Midbrain (tissue), 1 donor: ENCODE results near the gene ALDH7A1.
"Not testable (repeated sequence)": the region's sequence is repeated elsewhere in the genome, so short reads cannot be mapped to it uniquely, and the experiment has no call there.

Experiments
- DNase-seq: peaks from one replicate; lab custom pipeline; 2025; lab: John Stamatoyannopoulos, UW

The ALDH7A1 gene

DNA sequence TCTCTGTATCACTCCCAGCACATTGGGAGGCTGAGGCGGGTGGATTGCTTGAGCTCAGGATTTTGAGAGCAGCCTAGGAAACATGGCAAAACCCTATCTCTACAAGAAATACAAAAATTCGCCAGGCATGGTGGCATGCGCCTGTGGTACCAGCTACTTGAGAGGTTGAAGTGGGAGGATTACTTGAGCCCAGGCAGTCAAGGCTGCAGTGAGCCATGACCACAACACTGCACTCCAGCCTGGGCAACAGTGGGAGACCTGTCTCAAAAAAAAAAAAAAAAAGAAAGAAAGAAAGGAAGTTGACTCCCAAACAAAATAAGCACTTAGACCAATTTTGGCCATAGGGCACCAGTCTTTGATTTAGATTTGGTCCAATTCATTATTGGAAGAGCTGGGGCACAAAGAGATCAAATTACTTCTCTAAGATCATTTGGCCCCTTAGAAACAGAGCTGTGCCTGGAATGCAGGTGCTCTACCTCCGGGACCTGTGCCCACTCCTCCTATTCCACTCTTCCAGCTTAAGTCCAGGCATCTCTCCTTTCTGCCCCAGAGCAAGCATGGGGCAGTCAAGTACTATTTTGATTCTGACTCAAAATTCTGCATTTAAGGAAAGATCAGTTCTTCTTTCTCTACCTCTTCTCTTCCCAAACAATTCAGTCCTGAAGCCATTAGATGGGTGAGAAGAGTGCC lies 59.0 kb downstream of the ALDH7A1 start:
- no peak for DNase-seq

DNA sequence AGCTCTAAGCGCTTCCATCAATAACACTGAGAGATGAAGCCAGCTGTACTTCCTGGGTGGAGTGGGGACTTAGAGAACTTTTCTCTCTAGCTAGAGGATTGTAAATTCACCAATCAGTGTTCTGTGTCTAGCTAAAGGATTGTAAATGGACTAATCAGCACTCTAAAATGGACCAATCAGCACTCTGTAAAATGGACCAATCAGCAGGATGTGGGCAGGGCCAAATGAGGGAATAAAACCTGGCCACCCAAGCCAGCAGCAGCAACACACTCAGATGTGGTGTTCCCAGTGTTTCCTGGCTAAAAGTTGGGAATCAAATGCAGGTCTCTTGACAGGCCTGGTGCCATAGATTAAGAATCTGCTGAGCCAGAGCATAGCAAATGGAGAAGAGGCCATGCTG lies 60.5 kb downstream of the ALDH7A1 start:
- DNase-seq, result no peak

DNA sequence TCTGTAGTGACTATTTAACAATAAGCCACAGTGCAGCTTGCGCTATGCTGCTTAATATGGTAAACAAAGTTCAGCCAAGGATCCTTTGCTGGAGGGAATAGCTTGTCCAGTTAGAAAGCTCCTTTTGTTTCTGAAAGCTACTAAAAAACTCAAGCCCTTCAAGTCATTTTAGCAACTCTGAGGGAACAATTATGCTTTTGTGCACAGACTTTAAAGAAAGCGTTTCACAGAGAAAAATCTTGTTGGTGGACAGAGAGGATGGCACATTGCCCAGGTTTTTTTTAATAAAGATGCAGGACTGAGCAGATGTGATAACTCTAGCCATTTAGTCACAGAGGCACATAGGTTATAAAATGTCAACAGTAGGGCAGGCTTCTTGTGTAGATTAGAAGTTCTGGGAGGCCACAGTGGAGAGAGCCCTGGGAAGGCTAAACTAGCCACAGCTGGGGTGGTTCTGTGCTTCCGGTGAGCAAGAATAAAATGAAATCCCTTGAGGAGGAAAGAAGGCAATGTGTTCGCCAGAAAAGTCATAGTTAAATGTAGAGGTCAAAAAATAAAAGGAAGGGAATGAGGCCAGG lies 63.4 kb downstream of the ALDH7A1 start:
- DNase-seq, result peak; percentile 65

DNA sequence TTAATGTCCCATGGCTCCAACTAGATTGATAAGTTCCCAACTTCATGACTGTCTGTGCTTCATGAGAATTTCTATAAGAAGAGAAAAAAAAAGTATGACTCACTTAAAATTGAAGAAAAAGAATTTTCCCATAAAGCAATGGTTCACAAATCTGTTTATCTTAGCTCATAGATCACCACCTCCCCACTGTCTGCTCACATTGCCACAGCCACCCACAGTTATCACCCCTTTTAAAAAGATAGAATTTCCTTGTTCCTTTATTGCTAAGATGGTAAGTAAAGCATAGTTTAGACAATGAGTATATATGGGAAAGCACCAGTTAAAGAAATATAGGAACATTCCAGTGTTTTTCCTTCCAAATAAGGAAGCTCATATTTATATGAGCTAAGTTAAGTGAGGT lies 67.1 kb downstream of the ALDH7A1 start:
- DNase-seq, result no peak

DNA sequence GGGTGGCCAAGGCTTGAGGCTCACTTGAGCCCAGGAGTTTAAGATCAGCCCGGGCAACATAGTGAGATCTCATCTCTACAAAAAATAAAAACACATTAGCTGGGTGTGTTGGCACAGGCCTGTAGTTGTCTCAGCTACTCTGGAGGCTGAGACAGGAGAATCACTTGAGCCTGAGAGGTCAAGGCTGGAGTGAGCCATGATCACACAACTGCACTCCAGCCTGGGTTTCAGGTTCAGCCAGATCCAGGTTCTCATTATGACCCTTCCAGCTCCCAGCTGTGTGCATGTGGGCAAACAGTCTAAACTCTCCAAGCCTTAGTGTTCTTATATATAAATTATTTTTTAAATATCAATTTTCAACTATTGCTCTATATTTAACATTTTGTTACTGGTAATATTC lies 67.9 kb downstream of the ALDH7A1 start:
- DNase-seq, result no peak

DNA sequence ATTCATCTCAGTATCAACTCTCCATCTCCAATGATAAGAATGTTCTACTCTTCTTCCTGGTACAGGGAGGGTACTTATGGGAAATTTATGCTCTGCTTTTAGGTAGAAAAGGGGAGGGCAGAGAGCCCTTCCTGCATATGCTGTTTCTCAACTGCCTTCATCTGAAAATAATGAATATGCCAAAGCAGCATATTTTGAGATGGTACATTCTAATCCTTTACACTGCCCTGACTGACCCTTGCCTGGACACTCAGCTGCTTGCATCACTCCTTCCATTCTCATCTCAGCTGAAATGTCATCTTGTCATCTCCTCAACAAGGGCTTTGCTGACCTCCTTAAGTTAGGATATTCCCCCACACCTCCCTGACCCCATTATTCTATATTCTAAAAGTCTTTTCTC lies 68.5 kb downstream of the ALDH7A1 start:
- no peak for DNase-seq

DNA sequence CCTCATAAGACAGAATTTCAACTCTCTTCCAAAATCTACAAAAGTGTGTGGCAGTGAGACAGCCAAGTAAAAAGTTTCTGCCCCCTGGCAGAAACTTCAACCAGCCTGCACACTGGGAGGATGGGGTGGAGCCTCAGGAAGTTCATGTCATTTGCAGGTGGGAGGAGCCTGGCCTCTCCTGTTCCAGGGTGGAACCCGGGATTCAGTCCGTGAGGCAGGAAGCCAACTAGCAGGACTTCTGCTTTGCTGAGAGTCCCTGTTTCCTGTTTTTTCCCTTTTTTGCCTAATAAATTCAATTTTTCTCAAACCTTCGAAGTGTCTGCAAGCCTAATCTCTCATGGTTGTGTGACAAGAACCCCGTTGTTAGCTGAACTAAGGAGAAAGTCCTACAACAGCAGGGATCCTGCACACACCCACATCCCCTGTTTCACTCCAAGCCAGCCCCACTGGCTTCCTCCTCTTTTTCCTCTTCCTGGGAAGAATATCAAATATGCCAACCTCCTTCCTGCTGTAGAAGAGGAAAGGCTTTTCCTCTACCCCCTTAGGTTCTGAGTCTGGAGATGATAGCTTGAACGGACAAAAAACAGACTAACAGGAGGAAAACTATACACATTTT lies 69.3 kb downstream of the ALDH7A1 start:
- DNase-seq, result peak; percentile 42

DNA sequence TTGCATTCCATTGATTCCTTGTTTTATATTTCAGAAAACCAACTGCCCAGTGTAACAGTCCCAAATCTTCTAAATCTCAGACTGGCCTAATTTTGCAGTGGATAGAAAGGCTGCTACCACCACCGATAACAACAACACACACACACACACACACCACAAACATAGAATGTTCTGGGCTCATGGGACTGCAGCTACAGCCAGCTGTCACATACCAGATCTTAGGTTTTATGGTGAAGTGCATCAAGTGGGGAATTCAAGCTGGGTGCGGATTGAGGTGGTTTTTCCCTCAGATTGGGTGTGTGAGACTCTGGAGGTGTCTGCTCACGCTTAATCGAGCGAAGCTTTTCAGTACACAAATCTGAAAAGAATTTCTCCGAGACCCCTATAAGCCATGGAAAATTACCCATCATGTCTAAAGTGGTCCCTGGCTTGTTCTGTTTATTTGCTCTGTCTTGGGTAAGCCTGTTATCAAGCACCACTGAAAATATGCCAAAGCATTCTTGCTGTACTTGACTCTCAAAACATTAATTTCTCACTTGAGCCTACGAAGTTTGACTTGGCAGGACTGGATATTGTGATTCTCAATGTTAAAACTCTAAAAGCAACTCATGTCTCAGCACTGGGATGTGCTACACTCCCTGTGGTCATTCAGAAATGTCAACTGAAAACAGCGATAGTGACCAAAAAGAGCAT lies 71.1 kb downstream of the ALDH7A1 start:
- no peak for DNase-seq

DNA sequence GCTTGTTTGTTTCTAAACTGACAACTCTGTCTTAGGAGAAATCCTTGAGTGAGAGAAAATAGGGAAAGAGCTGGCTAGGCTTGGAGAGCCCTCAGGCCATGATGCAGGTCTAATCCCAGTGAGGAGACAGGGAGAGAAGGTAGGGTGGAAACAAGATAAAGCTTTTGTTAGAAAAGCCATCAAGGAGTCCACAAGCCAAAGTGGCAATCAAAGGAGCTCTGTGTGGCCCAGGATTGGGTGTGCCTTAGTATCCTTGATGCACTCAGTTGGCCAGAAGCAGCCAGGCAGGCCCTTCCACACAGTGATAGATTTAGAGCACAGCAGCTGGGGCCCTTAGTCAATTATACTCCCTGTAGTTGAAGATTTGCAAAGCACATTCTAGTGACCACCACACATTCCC lies 73.9 kb downstream of the ALDH7A1 start:
- no peak for DNase-seq

DNA sequence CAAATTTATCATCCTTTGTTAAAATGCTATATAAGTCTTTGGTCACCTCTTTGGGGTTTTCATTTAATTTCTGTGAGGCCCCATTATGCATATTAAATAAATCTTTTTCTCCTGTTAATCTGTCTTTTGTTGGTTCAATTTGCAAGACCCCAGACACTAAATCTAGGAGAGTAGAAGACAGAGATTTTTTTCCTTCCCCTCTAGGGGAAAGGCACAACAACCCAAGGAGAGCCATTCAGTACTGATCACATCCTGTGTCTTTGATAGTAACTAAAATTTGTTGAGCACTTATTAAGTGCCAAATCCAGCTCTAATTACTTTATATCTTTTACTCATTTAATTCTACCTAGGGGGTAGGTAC lies 74.4 kb downstream of the ALDH7A1 start:
- DNase-seq, result no peak

DNA sequence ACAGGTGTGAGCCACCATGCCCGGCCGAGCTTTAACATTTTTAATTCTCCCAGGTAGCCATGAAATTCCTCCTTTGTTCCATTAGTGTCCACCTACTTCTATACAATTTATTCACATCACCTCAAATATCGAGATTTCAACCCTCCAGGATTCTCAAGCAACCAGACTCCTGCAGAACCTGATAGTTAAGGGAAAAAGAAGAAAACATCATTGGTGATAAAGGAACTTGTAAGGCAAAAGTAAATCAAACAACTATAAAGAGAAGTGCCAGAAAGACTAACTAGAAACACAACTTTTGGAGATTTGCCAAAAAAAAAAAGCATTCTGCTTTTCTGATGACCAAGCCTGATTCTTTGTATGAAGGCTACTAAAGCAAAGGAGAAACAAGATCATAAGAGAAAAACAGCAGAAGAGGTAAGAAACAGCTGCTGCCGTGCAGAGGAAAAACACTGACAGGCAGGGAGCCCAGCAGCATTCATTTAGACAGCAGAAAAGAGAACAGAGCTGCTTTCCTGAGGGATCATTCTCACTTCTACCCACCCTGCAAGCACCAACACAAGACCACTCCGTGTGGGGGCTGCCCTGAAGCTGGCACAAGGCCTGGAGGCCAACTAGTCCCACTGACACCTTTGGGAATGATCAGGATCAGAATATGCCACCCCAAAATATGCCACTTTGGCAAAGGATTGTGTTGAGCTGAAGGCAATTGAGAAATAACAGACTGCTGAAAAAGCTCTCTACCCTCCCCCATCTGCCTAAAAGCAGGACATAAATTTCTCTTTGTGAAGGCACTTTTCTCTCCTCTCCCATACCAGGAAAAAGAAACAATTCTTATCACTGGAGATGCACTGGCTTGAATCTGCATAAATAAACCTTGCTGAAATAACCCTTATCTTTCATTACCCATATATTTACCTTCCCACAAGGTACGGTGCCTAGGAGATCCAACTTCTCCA lies 75.1 kb downstream of the ALDH7A1 start:
- peak; percentile 27 for DNase-seq

DNA sequence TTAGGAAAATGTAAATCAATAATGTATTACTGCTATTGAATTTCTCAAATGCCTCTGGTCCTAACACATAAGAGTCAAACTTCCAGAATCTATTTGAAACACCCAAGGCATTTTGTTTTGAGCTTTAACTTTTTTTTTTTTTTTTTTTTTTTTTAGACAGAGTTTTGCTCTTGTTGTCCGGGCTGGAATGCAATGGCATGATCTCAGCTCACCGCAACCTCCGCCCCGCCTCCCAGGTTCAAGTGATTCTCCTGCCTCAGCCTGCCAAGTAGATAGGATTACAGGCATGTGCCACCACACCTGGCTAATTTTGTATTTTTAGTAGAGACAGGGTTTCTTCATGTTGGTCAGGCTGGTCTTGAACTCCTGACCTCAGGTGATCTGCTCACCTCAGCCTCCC lies 75.8 kb downstream of the ALDH7A1 start:
- not testable (repeated sequence) for DNase-seq

DNA sequence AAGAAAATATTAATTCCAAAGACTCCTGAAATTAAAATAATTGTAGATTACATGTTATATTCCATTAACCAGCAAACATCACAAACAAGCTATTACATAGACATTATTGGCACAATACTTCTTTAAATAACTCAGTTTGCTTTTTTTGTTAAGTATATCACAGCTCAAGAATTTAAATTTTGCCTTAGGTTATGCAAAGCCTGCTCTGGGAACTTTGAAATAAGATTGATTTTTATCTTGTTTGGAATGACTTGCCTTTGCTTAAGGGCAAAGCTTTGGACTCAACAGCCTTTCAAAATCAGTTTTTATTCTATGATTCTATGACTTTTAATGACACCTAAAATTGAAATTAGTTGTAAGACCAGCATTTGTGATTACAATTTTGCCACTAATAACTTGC lies 78.2 kb downstream of the ALDH7A1 start:
- no peak for DNase-seq

DNA sequence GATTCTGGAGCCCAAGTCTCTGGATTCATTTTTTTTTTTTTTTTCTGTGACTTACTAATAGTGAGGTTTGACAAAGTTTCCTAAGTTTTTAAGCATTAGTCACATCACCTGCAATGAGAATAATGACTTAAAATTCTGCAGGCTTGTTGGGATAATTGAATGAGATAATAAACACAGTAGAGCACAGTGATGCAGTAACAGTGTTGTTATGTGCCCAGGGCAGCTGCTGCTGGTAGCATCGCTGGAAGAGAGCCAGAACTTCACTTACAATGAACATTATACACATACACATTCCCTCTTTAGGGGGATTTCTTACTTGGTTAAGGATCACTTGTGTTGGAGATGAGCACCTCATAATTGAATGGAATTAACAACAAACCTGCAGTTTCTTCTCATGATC lies 78.9 kb downstream of the ALDH7A1 start:
- peak; percentile 26 for DNase-seq

DNA sequence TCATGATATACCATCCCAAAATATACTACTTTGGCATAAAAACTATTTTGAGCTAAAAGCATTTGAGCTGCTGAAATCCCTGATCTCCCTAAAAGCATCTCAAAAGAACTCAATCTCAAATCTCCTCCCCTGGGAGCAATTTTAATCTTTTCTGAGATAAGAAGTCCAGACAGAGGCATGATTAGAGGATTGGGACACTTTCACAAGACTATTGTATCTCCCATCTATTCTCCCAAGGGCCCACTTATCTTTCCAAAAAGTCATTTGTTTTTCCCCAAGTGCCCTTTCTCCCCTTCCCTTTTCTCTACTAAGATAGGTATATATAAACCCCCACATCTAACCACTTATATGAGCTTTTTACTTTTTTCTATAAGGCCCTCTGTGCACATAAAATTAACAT lies 79.7 kb downstream of the ALDH7A1 start:
- DNase-seq, result no peak

DNA sequence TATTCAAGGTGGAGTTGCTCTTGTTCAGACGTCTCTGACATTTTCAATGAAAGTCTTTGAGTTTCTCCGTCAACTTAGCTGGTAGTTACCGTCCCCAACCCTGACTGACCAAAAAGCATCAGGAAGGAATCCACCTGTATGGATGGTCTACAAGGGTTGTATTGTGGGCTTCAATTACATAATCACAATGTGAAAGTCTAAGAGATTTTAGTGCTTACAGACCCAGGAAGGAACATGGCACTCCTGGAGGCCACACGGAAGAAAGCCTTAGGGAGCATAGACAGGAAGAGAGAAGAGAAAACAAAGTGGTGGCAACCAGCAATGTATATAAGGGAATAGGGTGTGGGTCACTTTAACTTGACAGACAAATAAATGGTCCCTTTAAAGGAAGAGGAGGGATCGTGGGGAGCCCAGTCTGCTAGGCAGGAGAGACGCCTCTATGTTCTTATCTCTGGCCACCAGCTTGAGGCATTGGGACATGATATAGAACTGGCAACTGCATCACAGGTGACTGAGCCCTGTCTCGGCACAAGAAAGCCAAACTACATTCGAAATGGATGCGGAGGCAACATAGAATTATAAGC lies 80.4 kb downstream of the ALDH7A1 start:
- no peak for DNase-seq

DNA sequence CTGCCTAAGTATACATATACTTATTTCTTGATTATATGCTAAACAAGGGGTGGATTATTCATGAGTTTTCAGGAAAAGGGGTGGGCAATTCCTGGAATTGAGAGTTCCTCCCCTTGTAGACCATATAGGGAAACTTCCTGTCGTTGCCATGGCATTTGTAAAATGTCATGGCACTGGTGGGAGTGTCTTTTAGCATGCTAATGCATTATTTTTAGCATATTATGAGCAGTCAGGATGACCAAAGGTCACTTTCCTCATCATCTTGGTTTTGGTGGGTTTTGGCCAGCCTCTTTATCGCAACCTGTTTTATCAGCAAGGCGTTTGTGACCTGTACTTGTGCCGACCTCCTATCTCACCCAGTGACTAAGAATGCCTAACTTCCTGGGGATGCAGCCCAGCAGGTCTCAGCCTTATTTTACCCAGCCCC lies 80.9 kb downstream of the ALDH7A1 start:
- no peak for DNase-seq

DNA sequence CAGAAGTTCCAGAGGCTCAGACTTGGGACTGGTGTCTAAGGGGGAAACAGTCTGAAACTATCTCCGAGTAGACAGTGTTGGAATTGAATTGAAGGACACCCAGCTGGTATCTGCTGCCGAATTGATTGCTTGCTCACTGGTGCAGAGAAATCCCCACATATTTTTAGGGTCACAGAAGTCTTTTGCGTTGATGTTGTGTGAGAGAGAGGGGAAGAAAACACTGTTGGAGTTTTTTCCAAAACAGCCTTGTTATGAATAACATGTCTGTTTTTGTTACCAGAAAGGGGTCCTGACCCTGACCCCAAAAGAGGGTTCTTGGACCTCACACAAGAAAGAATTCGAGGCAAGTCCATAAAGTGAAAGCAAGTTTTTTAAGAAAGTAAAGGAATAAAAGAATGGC lies 81.3 kb downstream of the ALDH7A1 start:
- DNase-seq, result no peak

DNA sequence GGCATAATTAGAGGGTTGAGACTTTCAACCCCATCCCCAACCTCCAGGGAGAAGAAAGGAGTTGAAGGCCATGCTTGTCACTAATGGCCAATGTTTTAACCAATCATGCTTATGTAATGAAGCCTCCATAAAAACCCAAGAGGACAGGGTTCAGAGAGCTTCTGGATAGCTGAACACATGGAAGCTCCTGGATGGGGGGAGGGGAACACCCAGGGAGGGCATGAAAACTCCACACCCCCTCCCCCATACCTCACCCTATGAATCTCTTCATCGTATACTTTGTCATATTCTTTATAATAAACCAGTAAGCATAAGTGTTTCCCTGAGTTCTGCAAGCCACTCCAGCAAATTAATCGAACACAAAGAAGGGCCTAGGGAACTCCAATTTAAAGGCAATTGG lies 81.7 kb downstream of the ALDH7A1 start:
- no peak for DNase-seq

DNA sequence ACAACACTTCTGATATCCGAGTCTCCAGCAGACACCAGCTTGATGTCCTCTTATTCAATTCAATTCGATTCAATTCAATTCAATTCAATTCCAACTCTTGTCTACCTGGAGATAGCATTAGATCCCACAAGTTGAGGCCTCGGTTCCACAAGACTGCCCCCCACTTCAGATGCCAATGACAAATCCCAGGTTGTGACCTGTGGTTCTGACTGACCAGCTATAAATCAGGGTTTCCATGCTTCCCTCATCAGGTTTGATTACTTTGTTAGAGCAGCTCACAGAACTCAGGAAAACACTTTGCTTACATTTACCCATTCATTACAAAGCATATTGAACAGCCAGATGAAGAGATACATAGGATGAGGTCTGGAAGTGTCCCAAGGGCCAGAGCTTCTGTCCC lies 82.6 kb downstream of the ALDH7A1 start:
- no peak for DNase-seq

DNA sequence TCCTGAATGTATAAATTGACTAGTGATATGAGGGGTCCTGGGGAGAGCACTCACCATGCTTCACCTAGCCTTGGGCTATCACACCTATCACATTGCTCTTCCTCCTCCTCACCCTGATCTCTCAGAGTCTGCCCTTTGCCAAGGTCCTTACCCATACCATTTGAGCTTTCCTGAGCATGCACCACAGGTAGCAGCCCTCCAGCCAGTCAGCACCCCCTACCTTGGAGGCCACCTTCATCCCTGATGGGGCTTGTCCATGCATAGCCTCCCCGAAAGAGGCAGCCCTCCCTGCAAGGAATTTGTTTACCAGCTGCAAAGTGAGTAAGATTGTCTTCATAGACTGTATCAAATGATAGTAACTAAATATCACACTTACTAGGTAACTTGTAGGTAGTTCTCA lies 83.1 kb downstream of the ALDH7A1 start:
- DNase-seq, result no peak

DNA sequence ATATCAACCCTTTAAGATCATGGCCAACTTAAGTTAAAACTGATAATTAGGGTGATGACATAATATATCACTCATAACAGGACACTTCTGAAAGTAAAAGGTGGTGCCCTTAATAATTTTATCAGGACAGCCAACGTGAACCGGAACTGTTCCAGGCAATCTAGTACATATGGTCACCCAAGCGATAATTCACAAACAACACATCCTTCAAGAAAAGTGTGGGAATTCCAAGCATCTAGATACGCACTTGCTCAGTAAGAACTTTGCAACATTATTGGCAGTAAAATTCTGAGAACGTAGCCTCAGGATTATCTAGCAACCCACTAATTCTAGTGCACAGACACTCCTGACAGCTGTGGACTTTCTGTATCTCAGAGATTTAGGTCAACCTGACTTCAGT lies 85.7 kb downstream of the ALDH7A1 start:
- DNase-seq, result no peak
